H9 (cell line): ENCODE measurements around the gene FKBP8. TPM values are rescaled to one million over a fixed set of nuclear protein-coding genes. Genes with fewer than 3 reads are reported as not detected.

Experiments
- DNase-seq: peaks from one replicate; pipeline ENCODE4 v3.0.0-alpha.2; 2017
- H2AFZ ChIP-seq: one replicate; pipeline ENCODE4 v1.6.1; 2013; ENCODE audit warnings: mild to moderate bottlenecking, low read length, control low read depth, moderate library complexity
- H2AK5ac ChIP-seq: 2 replicates; pipeline ENCODE4 v1.6.1; 2013; ENCODE audit warnings: low read length, control low read depth, mixed read lengths; ENCODE audit not compliant: insufficient read length
- H2BK120ac ChIP-seq: one replicate; pipeline ENCODE4 v1.6.1; 2013; ENCODE audit warnings: low read depth, mild to moderate bottlenecking, low read length, control low read depth, inconsistent platforms; ENCODE audit not compliant: poor library complexity, severe bottlenecking
- H2BK12ac ChIP-seq: 2 replicates; pipeline ENCODE4 v1.6.1; 2013; ENCODE audit warnings: low read length, control low read depth, mixed read lengths, low read depth; ENCODE audit not compliant: insufficient read length
- H2BK15ac ChIP-seq: 2 replicates; pipeline ENCODE4 v1.6.1; 2013; ENCODE audit warnings: low read depth, low read length, control low read depth
- H2BK20ac ChIP-seq: one replicate; pipeline ENCODE4 v1.6.1; 2013; ENCODE audit warnings: low read depth, mild to moderate bottlenecking, low read length, control low read depth, inconsistent platforms; ENCODE audit not compliant: poor library complexity, severe bottlenecking
- H2BK5ac ChIP-seq: 2 replicates; pipeline ENCODE4 v1.6.1; 2013; ENCODE audit warnings: low read length, control low read depth, mixed read lengths; ENCODE audit not compliant: insufficient read length
- H3K14ac ChIP-seq: 2 replicates; pipeline ENCODE4 v1.6.1; 2013; ENCODE audit warnings: low read length, control low read depth; ENCODE audit not compliant: insufficient read depth
- H3K18ac ChIP-seq: 2 replicates; pipeline ENCODE4 v1.6.1; 2013; ENCODE audit warnings: low read depth, mild to moderate bottlenecking, mixed read lengths, low read length, control low read depth; ENCODE audit not compliant: insufficient read length
- H3K23ac ChIP-seq: 2 replicates; pipeline ENCODE4 v1.6.1; 2013; ENCODE audit warnings: low read length, control low read depth, mixed read lengths, low read depth; ENCODE audit not compliant: insufficient read length
- H3K23me2 ChIP-seq: 2 replicates; pipeline ENCODE4 v1.6.1; 2013; ENCODE audit warnings: low read depth, mild to moderate bottlenecking, mixed read lengths, low read length, control low read depth; ENCODE audit not compliant: insufficient read length, poor library complexity, severe bottlenecking
- H3K27ac ChIP-seq: 2 replicates; pipeline ENCODE4 v1.5.1; 2013; ENCODE audit warnings: low read length, control low read depth, mixed read lengths, low read depth; ENCODE audit not compliant: insufficient read length
- H3K27me3 ChIP-seq: 2 replicates; pipeline ENCODE4 v1.6.1; 2013; ENCODE audit warnings: low read length, control low read depth, inconsistent platforms; ENCODE audit not compliant: insufficient read depth
- H3K4ac ChIP-seq: 2 replicates; pipeline ENCODE4 v1.6.1; 2013; ENCODE audit warnings: low read depth, mild to moderate bottlenecking, control low read depth, inconsistent platforms, low read length, moderate library complexity
- H3K4me1 ChIP-seq: 2 replicates; pipeline ENCODE4 v1.6.1; 2013; ENCODE audit warnings: low read length, control low read depth, inconsistent platforms; ENCODE audit not compliant: insufficient read depth
- H3K4me2 ChIP-seq: 2 replicates; pipeline ENCODE4 v1.6.1; 2013; ENCODE audit warnings: low read length, control low read depth, mixed read lengths; ENCODE audit not compliant: insufficient read length, insufficient read depth
- H3K56ac ChIP-seq: 2 replicates; pipeline ENCODE4 v1.6.1; 2013; ENCODE audit warnings: low read depth, mild to moderate bottlenecking, mixed read lengths, low read length, control low read depth; ENCODE audit not compliant: insufficient read length
- H3K79me1 ChIP-seq: 2 replicates; pipeline ENCODE4 v1.6.1; 2013; ENCODE audit warnings: low read depth, mild to moderate bottlenecking, moderate library complexity, low read length, control low read depth, inconsistent platforms; ENCODE audit not compliant: insufficient read depth, poor library complexity, severe bottlenecking
- H3K79me2 ChIP-seq: 2 replicates; pipeline ENCODE4 v1.6.1; 2013; ENCODE audit warnings: low read length, control low read depth, inconsistent platforms; ENCODE audit not compliant: insufficient read depth
- H3K9ac ChIP-seq: 2 replicates; pipeline ENCODE4 v1.6.1; 2013; ENCODE audit warnings: low read length, control low read depth, mixed read lengths; ENCODE audit not compliant: insufficient read length; ENCODE audit errors: extremely low read depth
- H3K9me3 ChIP-seq: one replicate; pipeline ENCODE4 v1.6.1; 2013; ENCODE audit warnings: low read depth, low read length, inconsistent platforms; ENCODE audit not compliant: control insufficient read depth
- H3T11ph ChIP-seq: one replicate; pipeline ENCODE4 v1.6.1; 2013; ENCODE audit warnings: mild to moderate bottlenecking, low read length, control low read depth, inconsistent platforms
- H4K20me1 ChIP-seq: one replicate; pipeline ENCODE4 v1.6.1; 2013; ENCODE audit not compliant: control insufficient read depth, insufficient read length, insufficient read depth
- H4K5ac ChIP-seq: 2 replicates; pipeline ENCODE4 v1.6.1; 2013; ENCODE audit warnings: low read depth, mild to moderate bottlenecking, mixed read lengths, low read length, control low read depth; ENCODE audit not compliant: insufficient read length
- H4K8ac ChIP-seq: replicated peaks from 2 replicates; pipeline ENCODE4 v1.6.1; 2013; ENCODE audit warnings: low read length, control low read depth, mixed read lengths, low read depth; ENCODE audit not compliant: insufficient read length
- H4K91ac ChIP-seq: 2 replicates; pipeline ENCODE4 v1.6.1; 2013; ENCODE audit warnings: low read depth, mild to moderate bottlenecking, moderate library complexity, mixed read lengths, low read length, control low read depth; ENCODE audit not compliant: insufficient read length
- H3K27ac Mint-ChIP-seq, 3 experiments: 2 replicates in 2 of 3; 3 replicates in 1 of 3; pipeline ENCODE4 v1.8.0; 2020 to 2021; ENCODE audit warnings: mixed read lengths in 3 of 3, mild to moderate bottlenecking in 1 of 3, moderate library complexity in 1 of 3
- H3K27me3 Mint-ChIP-seq: 2 replicates; pipeline ENCODE4 v1.8.0; 2021; ENCODE audit warnings: low read depth, mild to moderate bottlenecking, moderate library complexity, mixed read lengths
- H3K36me3 Mint-ChIP-seq, 3 experiments: 2 replicates in 2 of 3; 3 replicates in 1 of 3; pipeline ENCODE4 v1.8.0; 2020 to 2021; ENCODE audit warnings: low read depth in 3 of 3, mixed read lengths in 3 of 3; ENCODE audit not compliant: insufficient read depth in 1 of 3
- H3K4me1 Mint-ChIP-seq, 2 experiments: 2 replicates each; pipeline ENCODE4 v1.8.0; 2020; ENCODE audit warnings: mixed read lengths in 2 of 2
- H3K4me3 Mint-ChIP-seq, 2 experiments: 2 replicates in 1 of 2; 3 replicates in 1 of 2; pipeline ENCODE4 v1.8.0; 2020 to 2021; ENCODE audit warnings: mild to moderate bottlenecking in 2 of 2, mixed read lengths in 2 of 2, moderate library complexity in 1 of 2
- H3K9me3 Mint-ChIP-seq, 2 experiments: 2 replicates in 1 of 2; 3 replicates in 1 of 2; pipeline ENCODE4 v1.8.0; 2020; ENCODE audit warnings: mild to moderate bottlenecking in 2 of 2, mixed read lengths in 2 of 2, moderate library complexity in 1 of 2
- whole genome bisulfite sequencing: extraction: QIAGEN DNeasy Blood & Tissue Kit; methylation state at CpG from one replicate; pipeline ENCODE4 v1.1.7; 2013; ENCODE audit warnings: missing lambda C conversion rate, low lambda C conversion rate, mixed read lengths; ENCODE audit not compliant: insufficient read length; ENCODE audit errors: extremely low coverage; 5-methylcytosine and 5-hydroxymethylcytosine counted together
- total RNA-seq: library from RNA; stranded (reverse); gene quantifications from 2 replicates; pipeline ENCODE4 v1.2.1, GENCODE V29; 2021
- TF ChIP-seq, protein P1 (sequence below): fragments of 200-600 bp; sonication (generic); conservative IDR thresholded peaks from 3 replicates; pipeline ENCODE4 v1.8.0; 2021; ENCODE audit warnings: antibody characterized with exemption, mild to moderate bottlenecking

The FKBP8 gene
- total RNA-seq, 1 experiment from 2014 or later, result 308 TPM

DNA sequence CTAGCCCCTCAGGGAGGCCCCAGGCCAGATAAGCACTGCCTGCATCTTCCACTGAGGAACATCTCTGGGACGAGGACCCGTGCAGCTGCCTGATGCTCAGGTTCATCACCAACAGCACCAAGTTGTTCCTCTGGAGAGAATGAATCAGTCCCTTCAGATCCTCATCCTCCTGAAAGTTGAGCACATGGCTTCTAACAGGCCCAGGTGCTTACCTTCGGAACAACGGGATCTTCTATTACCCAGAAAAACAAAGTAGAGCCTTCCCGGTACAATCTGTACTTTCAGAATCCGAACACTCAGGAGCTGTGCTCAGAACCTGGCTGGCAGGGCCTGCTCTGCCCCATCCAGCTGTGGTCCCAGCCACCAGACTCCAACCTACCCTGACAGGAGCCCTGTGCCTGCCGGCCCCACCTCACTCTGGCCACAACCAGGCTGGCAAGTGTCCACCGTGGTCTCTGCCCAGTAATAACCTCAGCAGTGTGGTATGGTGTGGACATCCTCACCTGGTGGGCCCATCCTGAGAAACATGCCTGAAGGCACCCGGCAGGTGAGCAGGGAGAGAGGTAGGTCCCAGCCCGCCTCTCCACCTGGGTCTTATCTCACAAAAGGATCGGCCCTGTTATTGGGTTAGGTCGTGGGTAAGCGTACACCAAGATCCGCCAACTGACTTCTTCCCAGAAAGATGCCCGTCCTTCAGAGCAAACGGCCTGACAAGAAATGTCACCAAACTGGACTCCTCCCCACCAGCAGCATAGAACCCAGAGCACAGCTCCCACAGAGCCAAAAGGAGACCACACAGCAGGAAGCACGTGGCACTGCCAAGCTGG lies 55.6 kb downstream of the FKBP8 start:
- no peak overlapping the region for H3K27ac ChIP-seq
- H2BK15ac ChIP-seq, result no peak overlapping the region
- TF ChIP-seq, protein P1, sequence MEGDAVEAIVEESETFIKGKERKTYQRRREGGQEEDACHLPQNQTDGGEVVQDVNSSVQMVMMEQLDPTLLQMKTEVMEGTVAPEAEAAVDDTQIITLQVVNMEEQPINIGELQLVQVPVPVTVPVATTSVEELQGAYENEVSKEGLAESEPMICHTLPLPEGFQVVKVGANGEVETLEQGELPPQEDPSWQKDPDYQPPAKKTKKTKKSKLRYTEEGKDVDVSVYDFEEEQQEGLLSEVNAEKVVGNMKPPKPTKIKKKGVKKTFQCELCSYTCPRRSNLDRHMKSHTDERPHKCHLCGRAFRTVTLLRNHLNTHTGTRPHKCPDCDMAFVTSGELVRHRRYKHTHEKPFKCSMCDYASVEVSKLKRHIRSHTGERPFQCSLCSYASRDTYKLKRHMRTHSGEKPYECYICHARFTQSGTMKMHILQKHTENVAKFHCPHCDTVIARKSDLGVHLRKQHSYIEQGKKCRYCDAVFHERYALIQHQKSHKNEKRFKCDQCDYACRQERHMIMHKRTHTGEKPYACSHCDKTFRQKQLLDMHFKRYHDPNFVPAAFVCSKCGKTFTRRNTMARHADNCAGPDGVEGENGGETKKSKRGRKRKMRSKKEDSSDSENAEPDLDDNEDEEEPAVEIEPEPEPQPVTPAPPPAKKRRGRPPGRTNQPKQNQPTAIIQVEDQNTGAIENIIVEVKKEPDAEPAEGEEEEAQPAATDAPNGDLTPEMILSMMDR, result 0 out of 3 replicates have a peak, but pooled peaks have one; percentile 15
- H3T11ph ChIP-seq, result no peak overlapping the region
- no peak overlapping the region for H3K4me2 ChIP-seq
- no peak overlapping the region for H2AK5ac ChIP-seq
- H3K18ac ChIP-seq, result no peak overlapping the region
- peaks cover 2% of the 10 kb centered on the region for H4K20me1 ChIP-seq
- no peaks in the 10 kb centered on the region; the same call in 1 of the 2 replicates for H3K79me2 ChIP-seq
- no peak overlapping the region for H3K9ac ChIP-seq
- WGBS, result no CpG with 5 or more reads among the region's 17 CpGs
- H2BK5ac ChIP-seq, result no peak overlapping the region
- no peak overlapping the region for H3K4ac ChIP-seq
- H2BK120ac ChIP-seq, result no peak overlapping the region
- Mint-ChIP-seq H3K4me1 (peaks cover 32 to 39% of the 10 kb centered on the region in 2 experiments), H3K36me3 (peaks cover 0 to 3% (median 0%) of the 10 kb centered on the region in 3 experiments; a peak in 2 of 7 replicates), H3K9me3 (no peaks in the 10 kb centered on the region), H3K27me3 (no peaks in the 10 kb centered on the region), H3K27ac (peak overlapping the region in 1 of 3 experiments; percentile 61; a peak in 1 of 7 replicates), H3K4me3 (no peak overlapping the region)
- H3K23me2 ChIP-seq, result no peaks in the 10 kb centered on the region
- H2BK12ac ChIP-seq, result no peak overlapping the region
- no peak overlapping the region for H4K5ac ChIP-seq
- H4K91ac ChIP-seq, result no peak overlapping the region
- no peak overlapping the region for H3K23ac ChIP-seq
- no peak overlapping the region for H3K56ac ChIP-seq
- no peaks in the 10 kb centered on the region for H3K27me3 ChIP-seq
- H3K14ac ChIP-seq, result no peak overlapping the region
- H3K4me1 ChIP-seq, result no peaks in the 10 kb centered on the region
- no peak overlapping the region for H2AFZ ChIP-seq
- no peaks in the 10 kb centered on the region for H3K9me3 ChIP-seq
- no peak overlapping the region for H2BK20ac ChIP-seq
- H3K79me1 ChIP-seq, result no peaks in the 10 kb centered on the region
- no peak for DNase-seq
- no peak overlapping the region for H4K8ac ChIP-seq
